H9 (cell line): ENCODE data around the gene DRD4. TPM values are rescaled to one million over a fixed set of nuclear protein-coding genes. Genes with fewer than 3 reads are reported as not detected.

Experiments used
- DNase-seq: peaks from one replicate; pipeline ENCODE4 v3.0.0-alpha.2; 2017
- H2AFZ ChIP-seq: one replicate; pipeline ENCODE4 v1.6.1; 2013; ENCODE audit warnings: mild to moderate bottlenecking, low read length, control low read depth, moderate library complexity
- H2AK5ac ChIP-seq: 2 replicates; pipeline ENCODE4 v1.6.1; 2013; ENCODE audit warnings: low read length, control low read depth, mixed read lengths; ENCODE audit not compliant: insufficient read length
- H2BK120ac ChIP-seq: one replicate; pipeline ENCODE4 v1.6.1; 2013; ENCODE audit warnings: low read depth, mild to moderate bottlenecking, low read length, control low read depth, inconsistent platforms; ENCODE audit not compliant: poor library complexity, severe bottlenecking
- H2BK12ac ChIP-seq: 2 replicates; pipeline ENCODE4 v1.6.1; 2013; ENCODE audit warnings: low read length, control low read depth, mixed read lengths, low read depth; ENCODE audit not compliant: insufficient read length
- H2BK15ac ChIP-seq: 2 replicates; pipeline ENCODE4 v1.6.1; 2013; ENCODE audit warnings: low read depth, low read length, control low read depth
- H2BK20ac ChIP-seq: one replicate; pipeline ENCODE4 v1.6.1; 2013; ENCODE audit warnings: low read depth, mild to moderate bottlenecking, low read length, control low read depth, inconsistent platforms; ENCODE audit not compliant: poor library complexity, severe bottlenecking
- H2BK5ac ChIP-seq: 2 replicates; pipeline ENCODE4 v1.6.1; 2013; ENCODE audit warnings: low read length, control low read depth, mixed read lengths; ENCODE audit not compliant: insufficient read length
- H3K14ac ChIP-seq: 2 replicates; pipeline ENCODE4 v1.6.1; 2013; ENCODE audit warnings: low read length, control low read depth; ENCODE audit not compliant: insufficient read depth
- H3K18ac ChIP-seq: 2 replicates; pipeline ENCODE4 v1.6.1; 2013; ENCODE audit warnings: low read depth, mild to moderate bottlenecking, mixed read lengths, low read length, control low read depth; ENCODE audit not compliant: insufficient read length
- H3K23ac ChIP-seq: 2 replicates; pipeline ENCODE4 v1.6.1; 2013; ENCODE audit warnings: low read length, control low read depth, mixed read lengths, low read depth; ENCODE audit not compliant: insufficient read length
- H3K23me2 ChIP-seq: 2 replicates; pipeline ENCODE4 v1.6.1; 2013; ENCODE audit warnings: low read depth, mild to moderate bottlenecking, mixed read lengths, low read length, control low read depth; ENCODE audit not compliant: insufficient read length, poor library complexity, severe bottlenecking
- H3K27ac ChIP-seq: 2 replicates; pipeline ENCODE4 v1.5.1; 2013; ENCODE audit warnings: low read length, control low read depth, mixed read lengths, low read depth; ENCODE audit not compliant: insufficient read length
- H3K27me3 ChIP-seq: 2 replicates; pipeline ENCODE4 v1.6.1; 2013; ENCODE audit warnings: low read length, control low read depth, inconsistent platforms; ENCODE audit not compliant: insufficient read depth
- H3K4ac ChIP-seq: 2 replicates; pipeline ENCODE4 v1.6.1; 2013; ENCODE audit warnings: low read depth, mild to moderate bottlenecking, control low read depth, inconsistent platforms, low read length, moderate library complexity
- H3K4me1 ChIP-seq: 2 replicates; pipeline ENCODE4 v1.6.1; 2013; ENCODE audit warnings: low read length, control low read depth, inconsistent platforms; ENCODE audit not compliant: insufficient read depth
- H3K4me2 ChIP-seq: 2 replicates; pipeline ENCODE4 v1.6.1; 2013; ENCODE audit warnings: low read length, control low read depth, mixed read lengths; ENCODE audit not compliant: insufficient read length, insufficient read depth
- H3K56ac ChIP-seq: 2 replicates; pipeline ENCODE4 v1.6.1; 2013; ENCODE audit warnings: low read depth, mild to moderate bottlenecking, mixed read lengths, low read length, control low read depth; ENCODE audit not compliant: insufficient read length
- H3K79me1 ChIP-seq: 2 replicates; pipeline ENCODE4 v1.6.1; 2013; ENCODE audit warnings: low read depth, mild to moderate bottlenecking, moderate library complexity, low read length, control low read depth, inconsistent platforms; ENCODE audit not compliant: insufficient read depth, poor library complexity, severe bottlenecking
- H3K79me2 ChIP-seq: 2 replicates; pipeline ENCODE4 v1.6.1; 2013; ENCODE audit warnings: low read length, control low read depth, inconsistent platforms; ENCODE audit not compliant: insufficient read depth
- H3K9ac ChIP-seq: 2 replicates; pipeline ENCODE4 v1.6.1; 2013; ENCODE audit warnings: low read length, control low read depth, mixed read lengths; ENCODE audit not compliant: insufficient read length; ENCODE audit errors: extremely low read depth
- H3K9me3 ChIP-seq: one replicate; pipeline ENCODE4 v1.6.1; 2013; ENCODE audit warnings: low read depth, low read length, inconsistent platforms; ENCODE audit not compliant: control insufficient read depth
- H3T11ph ChIP-seq: one replicate; pipeline ENCODE4 v1.6.1; 2013; ENCODE audit warnings: mild to moderate bottlenecking, low read length, control low read depth, inconsistent platforms
- H4K20me1 ChIP-seq: one replicate; pipeline ENCODE4 v1.6.1; 2013; ENCODE audit not compliant: control insufficient read depth, insufficient read length, insufficient read depth
- H4K5ac ChIP-seq: 2 replicates; pipeline ENCODE4 v1.6.1; 2013; ENCODE audit warnings: low read depth, mild to moderate bottlenecking, mixed read lengths, low read length, control low read depth; ENCODE audit not compliant: insufficient read length
- H4K8ac ChIP-seq: replicated peaks from 2 replicates; pipeline ENCODE4 v1.6.1; 2013; ENCODE audit warnings: low read length, control low read depth, mixed read lengths, low read depth; ENCODE audit not compliant: insufficient read length
- H4K91ac ChIP-seq: 2 replicates; pipeline ENCODE4 v1.6.1; 2013; ENCODE audit warnings: low read depth, mild to moderate bottlenecking, moderate library complexity, mixed read lengths, low read length, control low read depth; ENCODE audit not compliant: insufficient read length
- H3K27ac Mint-ChIP-seq, 3 experiments: 2 replicates in 2 of 3; 3 replicates in 1 of 3; pipeline ENCODE4 v1.8.0; 2020 to 2021; ENCODE audit warnings: mixed read lengths in 3 of 3, mild to moderate bottlenecking in 1 of 3, moderate library complexity in 1 of 3
- H3K27me3 Mint-ChIP-seq: 2 replicates; pipeline ENCODE4 v1.8.0; 2021; ENCODE audit warnings: low read depth, mild to moderate bottlenecking, moderate library complexity, mixed read lengths
- H3K36me3 Mint-ChIP-seq, 3 experiments: 2 replicates in 2 of 3; 3 replicates in 1 of 3; pipeline ENCODE4 v1.8.0; 2020 to 2021; ENCODE audit warnings: low read depth in 3 of 3, mixed read lengths in 3 of 3; ENCODE audit not compliant: insufficient read depth in 1 of 3
- H3K4me1 Mint-ChIP-seq, 2 experiments: 2 replicates each; pipeline ENCODE4 v1.8.0; 2020; ENCODE audit warnings: mixed read lengths in 2 of 2
- H3K4me3 Mint-ChIP-seq, 2 experiments: 2 replicates in 1 of 2; 3 replicates in 1 of 2; pipeline ENCODE4 v1.8.0; 2020 to 2021; ENCODE audit warnings: mild to moderate bottlenecking in 2 of 2, mixed read lengths in 2 of 2, moderate library complexity in 1 of 2
- H3K9me3 Mint-ChIP-seq, 2 experiments: 2 replicates in 1 of 2; 3 replicates in 1 of 2; pipeline ENCODE4 v1.8.0; 2020; ENCODE audit warnings: mild to moderate bottlenecking in 2 of 2, mixed read lengths in 2 of 2, moderate library complexity in 1 of 2
- CTCF ChIP-seq: fragments of 200-600 bp; sonication (generic); conservative IDR thresholded peaks from 3 replicates; pipeline ENCODE4 v1.8.0; 2021; ENCODE audit warnings: antibody characterized with exemption, mild to moderate bottlenecking
- WGBS: extraction: QIAGEN DNeasy Blood & Tissue Kit; methylation state at CpG from one replicate; pipeline ENCODE4 v1.1.7; 2013; ENCODE audit warnings: missing lambda C conversion rate, low lambda C conversion rate, mixed read lengths; ENCODE audit not compliant: insufficient read length; ENCODE audit errors: extremely low coverage; 5-methylcytosine and 5-hydroxymethylcytosine counted together
- total RNA-seq: library from RNA; stranded (reverse); gene quantifications from 2 replicates; pipeline ENCODE4 v1.2.1, GENCODE V29; 2021

DRD4 gene
- total RNA-seq, 1 experiment from 2014 or later = 6.8 TPM

GRCh38 chr11:595400-595799 lies 41.7 kb upstream of the DRD4 start:
- Histone ChIP-seq H4K20me1 (no peaks in the 10 kb centered on the region), H3K79me1 (no peaks in the 10 kb centered on the region), H2BK5ac (no peak overlapping the region), H2AK5ac (no peak overlapping the region), H3K18ac (no peak overlapping the region), H4K8ac (no peak overlapping the region), H2AFZ (no peak overlapping the region), H3K23me2 (no peaks in the 10 kb centered on the region), H3K23ac (no peak overlapping the region), H2BK12ac (no peak overlapping the region), H2BK15ac (no peak overlapping the region), H3K4me2 (no peak overlapping the region), H3T11ph (no peak overlapping the region), H3K27ac (no peak overlapping the region), H4K5ac (no peak overlapping the region), H3K4ac (no peak overlapping the region), H2BK20ac (no peak overlapping the region), H2BK120ac (no peak overlapping the region), H3K9me3 (no peaks in the 10 kb centered on the region), H3K4me1 (no peaks in the 10 kb centered on the region), H3K9ac (no peak overlapping the region), H3K79me2 (no peaks in the 10 kb centered on the region), H3K56ac (no peak overlapping the region), H3K14ac (no peak overlapping the region), H4K91ac (no peak overlapping the region), H3K27me3 (no peaks in the 10 kb centered on the region)
- Mint-ChIP-seq H3K36me3 (peaks cover 53 to 85% (median 84%) of the 10 kb centered on the region in 3 experiments), H3K9me3 (no peaks in the 10 kb centered on the region; a peak in 1 of 5 replicates), H3K27me3 (0 out of 2 replicates have a peak, but pooled peaks cover 2% of the 10 kb centered on the region), H3K4me1 (no peaks in the 10 kb centered on the region), H3K4me3 (no peak overlapping the region), H3K27ac (no peak overlapping the region)
- WGBS = no CpG with 5 or more reads among the region's 10 CpGs
- TF ChIP-seq CTCF = no peak
- DNase-seq = no peak
